GM06990 (cell line): ENCODE results near the gene BABAM2.
"Not testable (repeated sequence)": the region's sequence is repeated elsewhere in the genome, so short reads cannot be mapped to it uniquely, and the experiment has no call there.

Experiments used
- DNase-seq: peaks from one replicate; pipeline ENCODE4 v3.0.0-alpha.2; 2011; ENCODE audit not compliant: insufficient read length; ENCODE audit errors: extremely low read depth
- H3K27me3 ChIP-seq: replicated peaks from 2 replicates; pipeline ENCODE4 v1.6.0; 2011; ENCODE audit warnings: low read length; ENCODE audit not compliant: control insufficient read depth, insufficient read depth
- H3K36me3 ChIP-seq: 2 replicates; pipeline ENCODE4 v1.5.1; 2011; ENCODE audit warnings: low read length; ENCODE audit not compliant: control insufficient read depth, insufficient read depth
- H3K4me3 ChIP-seq: replicated peaks from 2 replicates; pipeline ENCODE4 v1.5.1; 2011; ENCODE audit warnings: low read depth, mild to moderate bottlenecking, control low read depth, low read length
- TF ChIP-seq, protein P1 (sequence below): IDR thresholded peaks from 2 replicates; pipeline ENCODE4 v1.5.1; 2011; ENCODE audit warnings: low read length, control low read depth, mild to moderate bottlenecking, inconsistent platforms; ENCODE audit not compliant: insufficient read depth, poor library complexity, severe bottlenecking

Gene BABAM2

DNA sequence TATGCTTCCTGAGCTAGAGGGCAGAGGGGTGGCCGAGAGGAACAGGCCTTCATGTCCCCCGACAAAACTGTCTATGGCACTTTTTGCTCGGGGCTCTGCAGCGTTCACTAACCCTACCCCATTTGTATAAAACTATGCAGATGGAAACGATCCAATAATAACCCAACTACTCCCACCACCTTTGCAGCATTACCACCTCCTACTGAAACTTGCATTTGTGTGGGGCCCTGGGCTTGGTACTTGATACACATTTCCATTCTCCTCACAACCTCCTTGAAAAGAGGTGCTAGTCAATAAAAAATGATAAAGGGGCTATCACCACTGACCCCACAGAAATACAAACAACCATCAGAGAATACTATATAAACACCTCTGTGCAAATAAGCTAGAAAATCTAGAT is 438.7 kb downstream of the BABAM2 start:
- DNase-seq = no peak
- TF ChIP-seq, protein P1, sequence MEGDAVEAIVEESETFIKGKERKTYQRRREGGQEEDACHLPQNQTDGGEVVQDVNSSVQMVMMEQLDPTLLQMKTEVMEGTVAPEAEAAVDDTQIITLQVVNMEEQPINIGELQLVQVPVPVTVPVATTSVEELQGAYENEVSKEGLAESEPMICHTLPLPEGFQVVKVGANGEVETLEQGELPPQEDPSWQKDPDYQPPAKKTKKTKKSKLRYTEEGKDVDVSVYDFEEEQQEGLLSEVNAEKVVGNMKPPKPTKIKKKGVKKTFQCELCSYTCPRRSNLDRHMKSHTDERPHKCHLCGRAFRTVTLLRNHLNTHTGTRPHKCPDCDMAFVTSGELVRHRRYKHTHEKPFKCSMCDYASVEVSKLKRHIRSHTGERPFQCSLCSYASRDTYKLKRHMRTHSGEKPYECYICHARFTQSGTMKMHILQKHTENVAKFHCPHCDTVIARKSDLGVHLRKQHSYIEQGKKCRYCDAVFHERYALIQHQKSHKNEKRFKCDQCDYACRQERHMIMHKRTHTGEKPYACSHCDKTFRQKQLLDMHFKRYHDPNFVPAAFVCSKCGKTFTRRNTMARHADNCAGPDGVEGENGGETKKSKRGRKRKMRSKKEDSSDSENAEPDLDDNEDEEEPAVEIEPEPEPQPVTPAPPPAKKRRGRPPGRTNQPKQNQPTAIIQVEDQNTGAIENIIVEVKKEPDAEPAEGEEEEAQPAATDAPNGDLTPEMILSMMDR = no peak

DNA sequence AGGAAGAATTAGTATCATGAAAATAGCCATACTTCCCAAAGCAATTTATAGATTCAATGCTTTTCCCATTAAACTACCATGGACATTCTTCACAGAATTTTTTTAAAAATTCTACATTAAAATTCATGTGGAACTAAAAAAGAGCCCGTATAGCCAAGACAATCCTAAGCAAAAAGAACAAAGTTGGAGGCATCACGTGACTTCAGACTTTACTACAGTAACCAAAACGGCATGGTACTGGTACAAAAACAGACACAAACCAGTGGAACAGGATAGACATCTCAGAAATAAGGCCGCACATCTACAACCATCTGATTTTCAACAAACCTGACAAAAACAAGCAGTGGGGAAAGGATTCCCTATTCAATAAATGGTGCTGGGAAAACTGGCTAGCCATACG is 440.2 kb downstream of the BABAM2 start:
- not testable (repeated sequence) for H3K27me3 ChIP-seq, DNase-seq, H3K36me3 ChIP-seq, H3K4me3 ChIP-seq

More for the DNA sequence above, 438.7 kb downstream of the BABAM2 start:
- Histone ChIP-seq H3K4me3 (no peak overlapping the region), H3K27me3 (no peaks in the 10 kb centered on the region), H3K36me3 (no peaks in the 10 kb centered on the region)

DNA sequence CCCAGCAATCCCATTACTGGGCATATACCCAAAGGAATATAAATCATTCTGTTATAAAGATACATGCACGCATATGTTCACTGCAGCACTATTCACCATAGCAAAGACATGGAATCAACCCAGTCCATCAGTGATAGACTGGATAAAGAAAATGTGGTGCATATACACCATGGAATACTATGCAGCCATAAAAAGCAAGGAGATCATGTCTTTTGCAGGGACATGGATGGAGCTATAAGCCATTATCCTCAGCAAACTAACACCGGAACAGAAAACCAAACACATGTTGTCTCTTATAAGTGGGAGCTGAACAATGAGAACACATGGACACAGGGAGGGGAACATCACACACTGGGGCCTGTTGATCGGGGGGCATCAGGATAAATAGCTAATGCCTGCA is 441.3 kb downstream of the BABAM2 start:
- H3K4me3 ChIP-seq, DNase-seq, H3K27me3 ChIP-seq: not testable (repeated sequence)

DNA sequence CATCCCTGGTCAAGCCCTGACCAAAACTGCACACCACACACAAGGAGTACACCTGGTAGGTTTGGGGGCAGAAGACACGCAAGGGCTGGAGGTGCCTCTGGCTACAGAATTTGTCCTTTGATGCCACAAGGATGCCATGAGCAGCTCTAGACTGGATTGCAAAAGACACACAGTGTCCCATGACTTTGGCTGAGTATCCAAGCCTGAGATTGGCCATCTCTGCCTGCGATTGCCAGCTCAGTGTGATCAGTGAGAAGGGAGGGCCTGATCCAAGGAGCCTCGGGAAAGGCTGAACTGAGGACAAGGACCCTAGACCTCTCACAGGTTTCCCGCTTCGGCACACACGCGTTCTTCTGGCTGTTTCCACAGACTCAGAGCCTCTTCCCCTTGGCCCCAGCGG is 442.2 kb downstream of the BABAM2 start:
- no peak for DNase-seq
- H3K36me3 ChIP-seq = no peaks in the 10 kb centered on the region
- no peak overlapping the region for H3K4me3 ChIP-seq
- TF ChIP-seq, protein P1 = no peak
- no peaks in the 10 kb centered on the region for H3K27me3 ChIP-seq

More for the DNA sequence above, 441.3 kb downstream of the BABAM2 start:
- not testable (repeated sequence) for H3K36me3 ChIP-seq

DNA sequence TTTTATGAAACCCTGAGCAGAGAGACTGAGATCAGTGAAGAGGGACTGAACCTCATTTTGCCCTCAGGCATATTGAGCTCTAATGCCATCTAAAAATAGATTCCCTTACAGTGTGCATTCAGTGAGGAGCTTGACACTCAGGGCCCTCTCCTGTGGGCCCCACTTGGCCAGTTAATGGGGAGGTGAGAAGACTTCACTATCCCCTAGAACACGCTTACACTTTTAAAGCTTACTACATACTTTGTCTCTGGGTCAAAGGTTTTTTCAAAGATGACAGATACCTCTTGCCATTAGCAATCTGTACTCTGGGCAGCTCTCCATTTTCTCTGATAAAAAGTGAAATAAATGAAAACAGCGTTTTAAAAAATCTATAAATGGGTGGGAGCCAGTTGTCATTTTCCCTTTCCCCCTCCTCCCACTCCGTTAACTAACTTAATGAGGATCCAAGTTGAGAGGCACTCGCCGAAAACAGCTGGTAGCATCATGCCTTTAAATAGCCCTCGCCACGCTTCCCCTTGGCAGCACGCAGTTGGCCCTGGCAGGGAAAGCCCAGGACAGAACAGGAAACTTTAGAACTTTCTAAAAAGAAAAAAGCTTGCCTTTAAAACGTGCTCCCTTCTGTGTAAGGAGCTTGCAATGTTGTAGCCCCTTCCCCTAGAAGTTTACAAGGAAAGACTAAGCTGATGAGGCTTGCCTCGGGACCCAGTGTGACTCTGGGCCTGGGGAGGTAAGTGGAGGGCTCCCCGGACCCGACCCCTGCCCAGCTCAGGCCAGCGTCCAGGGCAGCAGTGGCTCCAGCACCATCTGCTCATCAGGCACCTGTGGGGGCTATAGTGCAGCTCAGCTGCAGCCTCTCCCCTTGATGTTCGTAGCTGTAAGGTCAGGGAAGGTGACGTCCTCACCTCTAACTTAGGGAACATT is 443.3 kb downstream of the BABAM2 start:
- no peaks in the 10 kb centered on the region for H3K27me3 ChIP-seq
- no peaks in the 10 kb centered on the region for H3K36me3 ChIP-seq
- H3K4me3 ChIP-seq = no peak overlapping the region
- TF ChIP-seq, protein P1 = no peak
- DNase-seq = no peak

DNA sequence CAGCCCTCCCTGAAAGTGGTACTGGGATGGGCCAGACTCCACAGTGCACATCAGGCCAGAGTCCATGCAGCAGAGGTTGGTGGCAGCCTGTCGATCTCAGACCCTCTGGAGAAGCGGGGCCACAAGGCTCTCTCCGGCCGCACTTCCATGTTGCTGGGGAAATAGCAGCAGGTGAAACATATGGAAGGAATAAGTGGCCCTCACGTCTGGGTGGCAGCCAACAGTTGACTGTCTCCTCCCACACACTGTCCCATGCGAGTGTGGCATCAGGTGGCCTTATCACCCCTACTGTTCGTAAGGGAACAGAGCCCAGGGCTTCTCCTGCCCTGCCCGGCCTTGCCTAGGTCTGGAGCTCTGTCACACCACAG is 444.0 kb downstream of the BABAM2 start:
- H3K27me3 ChIP-seq = no peaks in the 10 kb centered on the region
- no peaks in the 10 kb centered on the region; the same call in 1 of the 2 replicates for H3K36me3 ChIP-seq
- no peak overlapping the region for H3K4me3 ChIP-seq
- DNase-seq = no peak
- TF ChIP-seq, protein P1 = no peak

DNA sequence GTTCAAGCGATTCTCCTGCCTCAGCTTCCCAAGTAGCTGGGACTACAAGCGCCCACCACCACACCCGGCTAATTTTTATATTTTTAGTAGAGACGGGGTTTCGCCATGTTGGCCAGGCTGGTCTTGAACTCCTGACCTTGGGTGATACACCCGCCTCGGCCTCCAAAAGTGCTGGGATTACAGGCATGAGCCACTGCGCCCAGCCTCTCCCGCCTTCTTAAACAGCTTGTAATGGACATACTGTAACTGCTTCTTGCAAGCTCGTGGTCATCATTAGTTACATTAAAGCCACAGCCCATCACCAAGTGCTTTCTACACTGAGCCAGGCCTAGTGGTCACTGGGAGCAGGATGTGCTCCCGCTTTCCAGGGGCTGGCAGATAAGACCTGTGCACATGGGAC is 444.7 kb downstream of the BABAM2 start:
- not testable (repeated sequence) for H3K4me3 ChIP-seq, H3K36me3 ChIP-seq, DNase-seq, H3K27me3 ChIP-seq
